Left ventricle myocardium inferior (tissue), 1 donor: ENCODE data around the gene CACTIN. TPM values are rescaled to one million over a fixed set of nuclear protein-coding genes. Genes with fewer than 3 reads are reported as not detected.

Experiments used
- DNase-seq: peaks from one replicate; pipeline ENCODE4 v3.0.0-alpha.2; 2020
- H3K27ac ChIP-seq: fragments of 200-600 bp; replicated peaks from 2 replicates; pipeline ENCODE4 v1.8.0; 2021
- H3K27me3 ChIP-seq: fragments of 200-600 bp; 2 replicates; pipeline ENCODE4 v1.8.0; 2021; ENCODE audit warnings: low read depth
- H3K36me3 ChIP-seq: fragments of 200-600 bp; 2 replicates; pipeline ENCODE4 v1.8.0; 2021
- H3K4me1 ChIP-seq: fragments of 200-600 bp; 2 replicates; pipeline ENCODE4 v1.8.0; 2021
- H3K4me3 ChIP-seq: fragments of 200-600 bp; 2 replicates; pipeline ENCODE4 v1.8.0; 2021; ENCODE audit warnings: mild to moderate bottlenecking, moderate library complexity
- H3K9me3 ChIP-seq: fragments of 200-600 bp; replicated peaks from 2 replicates; pipeline ENCODE4 v1.8.0; 2021
- intact Hi-C: fragments of 100-400 bp; cut with micrococcal nuclease; formaldehyde crosslinking; loops from one replicate; pipeline ENCODE4 v1.11.0; 2022
- total RNA-seq: library from RNA; stranded (reverse); fragmentation: NEBNext Ultra II Directional; extraction: Animal tissue kit (Norgen Biotek cat#: 25700); gene quantifications from one replicate; pipeline ENCODE4 v1.2.1, GENCODE V29; 2021
- TF ChIP-seq, protein P1 (sequence below): fragments of 200-600 bp; IDR thresholded peaks from 2 replicates; pipeline ENCODE4 v1.8.0; 2021; ENCODE audit warnings: antibody characterized with exemption, mild to moderate bottlenecking, borderline replicate concordance
- donor health status: DM: no; HTN: yes; CAD: no; lungs with severe emphysema.

Gene CACTIN
- total RNA-seq, 1 donor from 2014 or later, result 14.5 TPM

- H3K27ac ChIP-seq, result peak overlapping the region; percentile 44
- intact Hi-C loops, result no loop called here
These were observed 50.5 kb downstream of the CACTIN start for GRCh38 chr19:3575949-3576673.

GRCh38 chr19:3575260-3575741 is 51.3 kb downstream of the CACTIN start:
- intact Hi-C loops, result no loop called here
- Histone ChIP-seq H3K27me3 (no peaks in the 10 kb centered on the region), H3K36me3 (peaks cover 2% of the 10 kb centered on the region), H3K4me3 (no peak overlapping the region), H3K27ac (no peak overlapping the region), H3K4me1 (peaks cover 34% of the 10 kb centered on the region), H3K9me3 (no peaks in the 10 kb centered on the region)
- TF ChIP-seq, protein P1, sequence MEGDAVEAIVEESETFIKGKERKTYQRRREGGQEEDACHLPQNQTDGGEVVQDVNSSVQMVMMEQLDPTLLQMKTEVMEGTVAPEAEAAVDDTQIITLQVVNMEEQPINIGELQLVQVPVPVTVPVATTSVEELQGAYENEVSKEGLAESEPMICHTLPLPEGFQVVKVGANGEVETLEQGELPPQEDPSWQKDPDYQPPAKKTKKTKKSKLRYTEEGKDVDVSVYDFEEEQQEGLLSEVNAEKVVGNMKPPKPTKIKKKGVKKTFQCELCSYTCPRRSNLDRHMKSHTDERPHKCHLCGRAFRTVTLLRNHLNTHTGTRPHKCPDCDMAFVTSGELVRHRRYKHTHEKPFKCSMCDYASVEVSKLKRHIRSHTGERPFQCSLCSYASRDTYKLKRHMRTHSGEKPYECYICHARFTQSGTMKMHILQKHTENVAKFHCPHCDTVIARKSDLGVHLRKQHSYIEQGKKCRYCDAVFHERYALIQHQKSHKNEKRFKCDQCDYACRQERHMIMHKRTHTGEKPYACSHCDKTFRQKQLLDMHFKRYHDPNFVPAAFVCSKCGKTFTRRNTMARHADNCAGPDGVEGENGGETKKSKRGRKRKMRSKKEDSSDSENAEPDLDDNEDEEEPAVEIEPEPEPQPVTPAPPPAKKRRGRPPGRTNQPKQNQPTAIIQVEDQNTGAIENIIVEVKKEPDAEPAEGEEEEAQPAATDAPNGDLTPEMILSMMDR, result no peak
- DNase-seq, result no peak

More at GRCh38 chr19:3575949-3576673, 50.5 kb downstream of the CACTIN start:
- Histone ChIP-seq H3K9me3 (no peaks in the 10 kb centered on the region), H3K36me3 (peaks cover 2% of the 10 kb centered on the region), H3K27me3 (no peaks in the 10 kb centered on the region), H3K4me1 (peaks cover 34% of the 10 kb centered on the region), H3K4me3 (peak overlapping the region; percentile 62)
- no peak for DNase-seq
- TF ChIP-seq, protein P1, result no peak

- peaks cover 34% of the 10 kb centered on the region for H3K4me1 ChIP-seq
These were observed 52.5 kb downstream of the CACTIN start for GRCh38 chr19:3573858-3574637.

DNA sequence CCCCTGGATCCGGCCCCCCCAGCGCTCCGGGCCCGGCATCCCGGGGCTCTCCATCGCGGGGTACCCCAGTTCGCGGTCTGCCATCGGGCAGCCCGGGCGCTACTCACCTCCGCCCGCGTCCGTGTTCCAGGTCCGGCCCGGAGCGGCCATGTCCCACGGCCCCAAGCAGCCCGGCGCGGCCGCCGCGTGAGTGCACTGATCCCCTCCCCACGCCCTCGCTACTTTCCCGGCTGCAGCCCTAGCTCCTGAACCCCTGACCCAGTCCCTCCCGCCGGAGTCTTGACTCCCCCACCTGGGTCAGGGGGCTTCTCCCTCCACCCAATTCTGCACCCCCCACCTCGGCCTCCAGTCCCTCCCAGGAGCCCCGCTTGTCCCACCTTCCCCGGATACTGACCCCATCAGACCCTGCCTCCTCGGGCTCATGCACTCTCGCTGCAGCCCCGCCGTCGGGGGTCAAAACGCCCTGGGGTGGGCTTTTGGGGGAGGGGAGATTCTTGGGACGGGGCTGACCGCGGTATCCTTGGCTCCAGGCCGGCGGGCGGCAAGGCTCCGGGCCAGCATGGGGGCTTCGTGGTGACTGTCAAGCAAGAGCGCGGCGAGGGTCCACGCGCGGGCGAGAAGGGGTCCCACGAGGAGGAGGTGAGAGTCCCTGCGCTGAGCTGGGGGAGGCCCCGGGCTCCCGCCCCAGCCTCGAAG is 53.3 kb downstream of the CACTIN start:
- H3K27me3 ChIP-seq, result no peaks in the 10 kb centered on the region
- peak overlapping the region; percentile 82 for H3K27ac ChIP-seq
- peaks cover 34% of the 10 kb centered on the region for H3K4me1 ChIP-seq
- no peak for DNase-seq
- no peaks in the 10 kb centered on the region for H3K9me3 ChIP-seq
- TF ChIP-seq, protein P1, result no peak
- peaks cover 2% of the 10 kb centered on the region for H3K36me3 ChIP-seq
- intact Hi-C loops, result no loop called here
- peak overlapping the region; percentile 100 for H3K4me3 ChIP-seq

More at GRCh38 chr19:3573858-3574637, 52.5 kb downstream of the CACTIN start:
- intact Hi-C loops, result no loop called here
- Histone ChIP-seq H3K9me3 (no peaks in the 10 kb centered on the region), H3K4me3 (peak overlapping the region; percentile 100), H3K27me3 (no peaks in the 10 kb centered on the region), H3K36me3 (peaks cover 2% of the 10 kb centered on the region), H3K27ac (no peak overlapping the region)
- TF ChIP-seq, protein P1, result no peak
- DNase-seq, result peak; percentile 77

- DNase-seq, result no peak
- TF ChIP-seq, protein P1, result no peak
- Histone ChIP-seq H3K4me1 (peaks cover 34% of the 10 kb centered on the region), H3K4me3 (peak within 1 kb of the TSS; percentile 100), H3K9me3 (no peaks in the 10 kb centered on the region), H3K36me3 (peaks cover 2% of the 10 kb centered on the region), H3K27ac (peak within 1 kb of the TSS; percentile 82), H3K27me3 (no peaks in the 10 kb centered on the region)
- intact Hi-C loops, result no loop called here
These were observed 53.8 kb downstream of the CACTIN start, which contains the start of gene HMG20B for GRCh38 chr19:3572855-3573161. Gene HMG20B (plus strand): TSS chr19:3572944. CDS start chr19:3573310, 366 bp downstream.
